ENCODE results near the gene GRM4.
"Not testable (repeated sequence)": the region's sequence is repeated elsewhere in the genome, so short reads cannot be mapped to it uniquely, and the experiment has no call there.

GRM4 gene

GRCh38 chr6:34041998-34042397 lies 103.9 kb downstream of the GRM4 start:
- not testable (repeated sequence) for DNase-seq (ENCODE audit: low read depth)

- DNase-seq (ENCODE audit: low read depth), result no peak
Measured at GRCh38 chr6:34041385-34041784, 104.5 kb downstream of the GRM4 start.

GRCh38 chr6:34039943-34040342 lies 105.9 kb downstream of the GRM4 start:
- DNase-seq (ENCODE audit: low read depth), result no peak

- DNase-seq (ENCODE audit: low read depth), result no peak
Measured at GRCh38 chr6:34037151-34037550, 108.7 kb downstream of the GRM4 start.

GRCh38 chr6:34036357-34037069 lies 109.4 kb downstream of the GRM4 start:
- DNase-seq (ENCODE audit: low read depth), result no peak

- no peak for DNase-seq (ENCODE audit: low read depth)
Measured at GRCh38 chr6:34035704-34036356, 110.1 kb downstream of the GRM4 start.

GRCh38 chr6:34035161-34035560 lies 110.7 kb downstream of the GRM4 start:
- no peak for DNase-seq (ENCODE audit: low read depth)

- DNase-seq (ENCODE audit: low read depth), result no peak
Measured at GRCh38 chr6:34032856-34033255, 113.0 kb downstream of the GRM4 start.

GRCh38 chr6:34031625-34032383 lies 114.1 kb downstream of the GRM4 start:
- DNase-seq (ENCODE audit: low read depth), result no peak

- DNase-seq (ENCODE audit: low read depth), result no peak
Measured at GRCh38 chr6:34030831-34031624, 114.9 kb downstream of the GRM4 start.

GRCh38 chr6:34029489-34030280 lies 116.2 kb downstream of the GRM4 start:
- DNase-seq (ENCODE audit: low read depth), result no peak

GRCh38 chr6:34028691-34029360 lies 117.1 kb downstream of the GRM4 start:
- no peak for DNase-seq (ENCODE audit: low read depth)

- DNase-seq (ENCODE audit: low read depth), result no peak
Measured at GRCh38 chr6:34027939-34028441, 117.9 kb downstream of the GRM4 start.

- no peak for DNase-seq (ENCODE audit: low read depth)
Measured at GRCh38 chr6:34027445-34027936, 118.4 kb downstream of the GRM4 start.

- DNase-seq (ENCODE audit: low read depth), result no peak
Measured at GRCh38 chr6:34025861-34026260, 120.0 kb downstream of the GRM4 start.

GRCh38 chr6:34025112-34025807 lies 120.6 kb downstream of the GRM4 start:
- DNase-seq (ENCODE audit: low read depth), result no peak

GRCh38 chr6:34022873-34023255 lies 123.0 kb downstream of the GRM4 start:
- no peak for DNase-seq (ENCODE audit: low read depth)

GRCh38 chr6:34022250-34022872 lies 123.5 kb downstream of the GRM4 start:
- DNase-seq (ENCODE audit: low read depth), result no peak

GRCh38 chr6:34021554-34022190 lies 124.2 kb downstream of the GRM4 start:
- no peak for DNase-seq (ENCODE audit: low read depth)
